WTC11 (cell line): ENCODE measurements around the gene RECQL5. TPM values are rescaled to one million over a fixed set of nuclear protein-coding genes. Genes with fewer than 3 reads are reported as not detected.

Source experiments
- ATAC-seq: fragments of 200-7000 bp; cut with Tn5 transposase; 2 replicates; pipeline ENCODE4 v1.10.0; 2021; ENCODE audit warnings: mild to moderate bottlenecking, moderate library complexity
- CTCF ChIA-PET: fragments of 300-600 bp; sonication (Branson Sonifier 250); formaldehyde crosslinking; loops from one replicate; lab custom pipeline; 2021; ENCODE audit warnings: antibody characterized with exemption; lab: Charles Lee
- POLR2A ChIA-PET: fragments of 350-600 bp; sonication (Branson Sonifier 250); formaldehyde crosslinking; loops from one replicate; lab custom pipeline; 2021; ENCODE audit warnings: antibody characterized with exemption; lab: Charles Lee
- DNase-seq: peaks from one replicate; pipeline ENCODE4 v3.0.0; 2021; ENCODE audit warnings: low spot score
- H3K27ac Mint-ChIP-seq: 2 replicates; pipeline ENCODE4 v1.8.0; 2021; ENCODE audit warnings: mixed read lengths
- H3K27me3 Mint-ChIP-seq: 2 replicates; pipeline ENCODE4 v1.8.0; 2021; ENCODE audit warnings: low read depth, mild to moderate bottlenecking, moderate library complexity, mixed read lengths
- H3K36me3 Mint-ChIP-seq: 2 replicates; pipeline ENCODE4 v1.8.0; 2021; ENCODE audit warnings: mixed read lengths
- H3K4me1 Mint-ChIP-seq: 2 replicates; pipeline ENCODE4 v1.8.0; 2022; ENCODE audit warnings: mixed read lengths
- H3K4me3 Mint-ChIP-seq: 2 replicates; pipeline ENCODE4 v1.8.0; 2021; ENCODE audit warnings: mild to moderate bottlenecking, moderate library complexity, mixed read lengths
- H3K9me3 Mint-ChIP-seq: 2 replicates; pipeline ENCODE4 v1.8.0; 2021; ENCODE audit warnings: mixed read lengths
- ARID4B ChIP-seq: sonication (generic); formaldehyde crosslinking; IDR thresholded peaks from 2 replicates; pipeline ENCODE4 v1.8.0; 2023; ENCODE audit warnings: missing genetic modification reagents, mild to moderate bottlenecking, borderline replicate concordance
- ATF3 ChIP-seq: sonication (generic); formaldehyde crosslinking; conservative IDR thresholded peaks from 2 replicates; pipeline ENCODE4 v1.8.1; 2022; ENCODE audit warnings: mild to moderate bottlenecking, missing genetic modification reagents
- ERG ChIP-seq: fragments of 250-450 bp; sonication (Bioruptor Pico); IDR thresholded peaks from 2 replicates; pipeline ENCODE4 v1.8.0; 2021; ENCODE audit warnings: mild to moderate bottlenecking
- FOXP1 ChIP-seq: sonication (generic); formaldehyde crosslinking; IDR thresholded peaks from 2 replicates; pipeline ENCODE4 v1.8.0; 2022; ENCODE audit warnings: missing genetic modification reagents, mild to moderate bottlenecking, moderate library complexity, borderline replicate concordance
- JAZF1 ChIP-seq: fragments of 250-450 bp; sonication (Bioruptor Pico); IDR thresholded peaks from 2 replicates; pipeline ENCODE4 v1.9.0; 2021; ENCODE audit warnings: moderate library complexity, mild to moderate bottlenecking, inconsistent platforms
- MYBL2 ChIP-seq: sonication (generic); formaldehyde crosslinking; IDR thresholded peaks from 2 replicates; pipeline ENCODE4 v1.8.1; 2023; ENCODE audit warnings: mild to moderate bottlenecking, moderate library complexity, missing genetic modification reagents
- NR1H2 ChIP-seq: sonication (generic); formaldehyde crosslinking; IDR thresholded peaks from 2 replicates; pipeline ENCODE4 v1.9.0; 2021; ENCODE audit warnings: mild to moderate bottlenecking, moderate library complexity, missing genetic modification reagents
- RORB ChIP-seq: fragments of 250-450 bp; sonication (Bioruptor Pico); IDR thresholded peaks from 2 replicates; pipeline ENCODE4 v1.9.0; 2021; ENCODE audit warnings: mild to moderate bottlenecking
- SMAD4 ChIP-seq: sonication (generic); formaldehyde crosslinking; IDR thresholded peaks from 2 replicates; pipeline ENCODE4 v1.8.0; 2022; ENCODE audit warnings: mild to moderate bottlenecking, missing genetic modification reagents
- SP1 ChIP-seq: sonication (generic); formaldehyde crosslinking; conservative IDR thresholded peaks from 2 replicates; pipeline ENCODE4 v1.8.1; 2022; ENCODE audit warnings: missing genetic modification reagents
- ZBTB21 ChIP-seq: sonication (generic); formaldehyde crosslinking; IDR thresholded peaks from 2 replicates; pipeline ENCODE4 v1.8.1; 2023; ENCODE audit warnings: mild to moderate bottlenecking, missing genetic modification reagents, borderline replicate concordance
- ZMAT4 ChIP-seq: fragments of 250-450 bp; sonication (Bioruptor Pico); IDR thresholded peaks from 2 replicates; pipeline ENCODE4 v1.9.0; 2021; ENCODE audit warnings: mild to moderate bottlenecking
- ZNF138 ChIP-seq: sonication (generic); formaldehyde crosslinking; conservative IDR thresholded peaks from 2 replicates; pipeline ENCODE4 v1.8.1; 2022; ENCODE audit warnings: mild to moderate bottlenecking, moderate library complexity, missing genetic modification reagents
- ZNF317 ChIP-seq: sonication (generic); formaldehyde crosslinking; IDR thresholded peaks from 2 replicates; pipeline ENCODE4 v1.8.1; 2023; ENCODE audit warnings: low read depth, mild to moderate bottlenecking, moderate library complexity, missing genetic modification reagents, borderline replicate concordance
- total RNA-seq: library from RNA; stranded (reverse); gene quantifications from 3 replicates; pipeline ENCODE4 v1.2.3, GENCODE V29; 2021
- TF ChIP-seq, protein P1 (sequence below): sonication (generic); formaldehyde crosslinking; IDR thresholded peaks from 2 replicates; pipeline ENCODE4 v1.8.0; 2022; ENCODE audit warnings: mild to moderate bottlenecking, missing genetic modification reagents
- TF ChIP-seq, protein P2 (sequence below): fragments of 250-450 bp; sonication (Bioruptor Pico); IDR thresholded peaks from 2 replicates; pipeline ENCODE4 v1.9.0; 2021; ENCODE audit warnings: moderate library complexity, mild to moderate bottlenecking, inconsistent platforms, borderline replicate concordance
- TF ChIP-seq, protein P3 (sequence below): sonication (generic); formaldehyde crosslinking; IDR thresholded peaks from 2 replicates; pipeline ENCODE4 v1.8.1; 2022; ENCODE audit warnings: mild to moderate bottlenecking, moderate library complexity, missing genetic modification reagents
- TF ChIP-seq, protein P4 (sequence below): sonication (generic); formaldehyde crosslinking; IDR thresholded peaks from 2 replicates; pipeline ENCODE4 v1.8.1; 2023; ENCODE audit warnings: mild to moderate bottlenecking, missing genetic modification reagents
- TF ChIP-seq, protein P5 (sequence below): fragments of 200-600 bp; IDR thresholded peaks from 2 replicates; pipeline ENCODE4 v1.8.0; 2022; ENCODE audit warnings: antibody characterized with exemption

The RECQL5 gene
- total RNA-seq, 1 experiment from 2014 or later: 51.0 TPM

GRCh38 chr17:75683583-75683982 is 16.6 kb upstream of the RECQL5 start:
- Mint-ChIP-seq H3K27me3 (no peaks in the 10 kb centered on the region), H3K27ac (no peak overlapping the region), H3K9me3 (no peaks in the 10 kb centered on the region), H3K4me1 (no peaks in the 10 kb centered on the region), H3K4me3 (no peak overlapping the region), H3K36me3 (peaks cover 4% of the 10 kb centered on the region; the same call in 1 of the 2 replicates)
- DNase-seq (no peak), ATAC-seq (no peak)
- TF ChIP-seq ZMAT4 (CRISPR knock-in tag) (no peak), ZNF138 (CRISPR knock-in tag) (no peak), ERG (no peak), FOXP1 (no peak), RORB (no peak), ZBTB21 (CRISPR knock-in tag) (no peak), SMAD4 (CRISPR knock-in tag) (no peak), ZNF317 (CRISPR knock-in tag) (no peak), NR1H2 (CRISPR knock-in tag) (no peak)
- TF ChIP-seq, protein P1, sequence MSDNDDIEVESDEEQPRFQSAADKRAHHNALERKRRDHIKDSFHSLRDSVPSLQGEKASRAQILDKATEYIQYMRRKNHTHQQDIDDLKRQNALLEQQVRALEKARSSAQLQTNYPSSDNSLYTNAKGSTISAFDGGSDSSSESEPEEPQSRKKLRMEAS: no peak
- TF ChIP-seq, protein P2, sequence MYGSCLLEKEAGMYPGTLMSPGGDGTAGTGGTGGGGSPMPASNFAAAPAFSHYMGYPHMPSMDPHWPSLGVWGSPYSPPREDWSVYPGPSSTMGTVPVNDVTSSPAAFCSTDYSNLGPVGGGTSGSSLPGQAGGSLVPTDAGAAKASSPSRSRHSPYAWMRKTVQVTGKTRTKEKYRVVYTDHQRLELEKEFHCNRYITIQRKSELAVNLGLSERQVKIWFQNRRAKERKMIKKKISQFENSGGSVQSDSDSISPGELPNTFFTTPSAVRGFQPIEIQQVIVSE (CRISPR knock-in tag): no peak
- TF ChIP-seq, protein P3, sequence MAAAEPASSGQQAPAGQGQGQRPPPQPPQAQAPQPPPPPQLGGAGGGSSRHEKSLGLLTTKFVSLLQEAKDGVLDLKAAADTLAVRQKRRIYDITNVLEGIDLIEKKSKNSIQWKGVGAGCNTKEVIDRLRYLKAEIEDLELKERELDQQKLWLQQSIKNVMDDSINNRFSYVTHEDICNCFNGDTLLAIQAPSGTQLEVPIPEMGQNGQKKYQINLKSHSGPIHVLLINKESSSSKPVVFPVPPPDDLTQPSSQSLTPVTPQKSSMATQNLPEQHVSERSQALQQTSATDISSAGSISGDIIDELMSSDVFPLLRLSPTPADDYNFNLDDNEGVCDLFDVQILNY (CRISPR knock-in tag): no peak
- ChIA-PET CTCF (interaction anchor here (0.8 to 2.9 kb wide), 8 partner anchors 8 to 82 kb away, joined by 3 to 17 read pairs (median 6); partner anchors contain the start of gene SMIM5), POLR2A (interaction anchor here (1.4 kb wide), 1 partner anchor 64 kb away, joined by 3 read pairs; no protein-coding TSS in a partner anchor)

- ChIA-PET CTCF (interaction anchor here (1.7 to 2.9 kb wide), 3 partner anchors 48 to 80 kb away, joined by 5 to 17 read pairs (median 8); partner anchors contain the start of gene SMIM5), POLR2A (no interaction called here)
- ATAC-seq: no peak
- Mint-ChIP-seq H3K4me3 (no peak overlapping the region), H3K4me1 (no peaks in the 10 kb centered on the region), H3K27me3 (no peaks in the 10 kb centered on the region), H3K36me3 (peaks cover 9% of the 10 kb centered on the region; the same call in 1 of the 2 replicates), H3K9me3 (no peaks in the 10 kb centered on the region), H3K27ac (no peak overlapping the region)
- DNase-seq: no peak
- no peak for TF ChIP-seq ATF3 (CRISPR knock-in tag)
These were observed 14.3 kb upstream of the RECQL5 start for GRCh38 chr17:75681289-75681688.

GRCh38 chr17:75680431-75680830 is 13.5 kb upstream of the RECQL5 start:
- peaks cover 13% of the 10 kb centered on the region; the same call in 1 of the 2 replicates for H3K36me3 Mint-ChIP-seq
- no peaks in the 10 kb centered on the region for H3K4me1 Mint-ChIP-seq
- no peak overlapping the region for H3K27ac Mint-ChIP-seq
- no peak for ATAC-seq
- H3K4me3 Mint-ChIP-seq: no peak overlapping the region
- no peak for DNase-seq
- H3K27me3 Mint-ChIP-seq: no peaks in the 10 kb centered on the region
- H3K9me3 Mint-ChIP-seq: no peaks in the 10 kb centered on the region
- CTCF ChIA-PET: interaction anchor here (1.3 to 1.8 kb wide), 4 partner anchors 12 to 79 kb away, joined by 3 to 8 read pairs (median 4); no protein-coding TSS in a partner anchor
- POLR2A ChIA-PET: no interaction called here
- TF ChIP-seq JAZF1 (CRISPR knock-in tag) (no peak), MYBL2 (CRISPR knock-in tag) (no peak), SP1 (CRISPR knock-in tag) (no peak), ERG (no peak), ARID4B (CRISPR knock-in tag) (no peak)
- TF ChIP-seq, protein P4, sequence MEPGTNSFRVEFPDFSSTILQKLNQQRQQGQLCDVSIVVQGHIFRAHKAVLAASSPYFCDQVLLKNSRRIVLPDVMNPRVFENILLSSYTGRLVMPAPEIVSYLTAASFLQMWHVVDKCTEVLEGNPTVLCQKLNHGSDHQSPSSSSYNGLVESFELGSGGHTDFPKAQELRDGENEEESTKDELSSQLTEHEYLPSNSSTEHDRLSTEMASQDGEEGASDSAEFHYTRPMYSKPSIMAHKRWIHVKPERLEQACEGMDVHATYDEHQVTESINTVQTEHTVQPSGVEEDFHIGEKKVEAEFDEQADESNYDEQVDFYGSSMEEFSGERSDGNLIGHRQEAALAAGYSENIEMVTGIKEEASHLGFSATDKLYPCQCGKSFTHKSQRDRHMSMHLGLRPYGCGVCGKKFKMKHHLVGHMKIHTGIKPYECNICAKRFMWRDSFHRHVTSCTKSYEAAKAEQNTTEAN (CRISPR knock-in tag): no peak
- TF ChIP-seq, protein P5, sequence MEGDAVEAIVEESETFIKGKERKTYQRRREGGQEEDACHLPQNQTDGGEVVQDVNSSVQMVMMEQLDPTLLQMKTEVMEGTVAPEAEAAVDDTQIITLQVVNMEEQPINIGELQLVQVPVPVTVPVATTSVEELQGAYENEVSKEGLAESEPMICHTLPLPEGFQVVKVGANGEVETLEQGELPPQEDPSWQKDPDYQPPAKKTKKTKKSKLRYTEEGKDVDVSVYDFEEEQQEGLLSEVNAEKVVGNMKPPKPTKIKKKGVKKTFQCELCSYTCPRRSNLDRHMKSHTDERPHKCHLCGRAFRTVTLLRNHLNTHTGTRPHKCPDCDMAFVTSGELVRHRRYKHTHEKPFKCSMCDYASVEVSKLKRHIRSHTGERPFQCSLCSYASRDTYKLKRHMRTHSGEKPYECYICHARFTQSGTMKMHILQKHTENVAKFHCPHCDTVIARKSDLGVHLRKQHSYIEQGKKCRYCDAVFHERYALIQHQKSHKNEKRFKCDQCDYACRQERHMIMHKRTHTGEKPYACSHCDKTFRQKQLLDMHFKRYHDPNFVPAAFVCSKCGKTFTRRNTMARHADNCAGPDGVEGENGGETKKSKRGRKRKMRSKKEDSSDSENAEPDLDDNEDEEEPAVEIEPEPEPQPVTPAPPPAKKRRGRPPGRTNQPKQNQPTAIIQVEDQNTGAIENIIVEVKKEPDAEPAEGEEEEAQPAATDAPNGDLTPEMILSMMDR: no peak
